Tibial nerve (tissue), 4 donors: ENCODE data around the gene GDF3. TPM values are rescaled to one million over a fixed set of nuclear protein-coding genes. Genes with fewer than 3 reads are reported as not detected.
A peak's percentile ranks its signal among the peaks of the same experiment; 100 is the strongest.
"Not testable (repeated sequence)": the region's sequence is repeated elsewhere in the genome, so short reads cannot be mapped to it uniquely, and the experiment has no call there.

ENCODE experiments used
- DNase-seq, 2 donors: peaks; one replicate each; pipeline ENCODE4 v3.0.0-alpha.2; 2019; ENCODE audit warnings: low spot score in 2 of 2
- H3K27ac ChIP-seq, 4 donors: fragments of 200-600 bp; sonication (generic) in 3 of 4; one replicate each; pipeline ENCODE4 v1.5.1; 2017 to 2019; ENCODE audit warnings: mild to moderate bottlenecking in 1 of 4
- H3K27me3 ChIP-seq, 2 donors: fragments of 200-600 bp; sonication (generic) in 1 of 2; one replicate each; pipeline versions ENCODE4 v1.5.1 to v1.6.0; 2017 to 2019
- H3K36me3 ChIP-seq, 3 donors: fragments of 200-600 bp; sonication (generic); one replicate each; pipeline ENCODE4 v1.5.1; 2018 to 2019
- H3K4me1 ChIP-seq, 4 donors: fragments of 200-600 bp; sonication (generic) in 3 of 4; one replicate each; pipeline ENCODE4 v1.5.1; 2017 to 2019
- H3K4me3 ChIP-seq, 4 donors: fragments of 200-600 bp; sonication (generic) in 3 of 4; one replicate each; pipeline ENCODE4 v1.5.1; 2017 to 2019; ENCODE audit warnings: mild to moderate bottlenecking in 1 of 4, moderate library complexity in 1 of 4
- H3K9me3 ChIP-seq, 4 donors: fragments of 200-600 bp; sonication (generic) in 3 of 4; one replicate each; pipeline ENCODE4 v1.5.1; 2017 to 2019
- EP300 ChIP-seq, 2 donors: sonication (generic); formaldehyde crosslinking; IDR thresholded peaks; one replicate each; pipeline ENCODE4 v1.6.1; 2017; ENCODE audit warnings: antibody characterized with exemption in 2 of 2, mild to moderate bottlenecking in 1 of 2
- POLR2A ChIP-seq, 2 donors: fragments of 450-650 bp; IDR thresholded peaks; one replicate each; pipeline ENCODE4 v1.6.1; 2017; ENCODE audit warnings: antibody characterized with exemption in 2 of 2, mild to moderate bottlenecking in 2 of 2, moderate library complexity in 2 of 2
- WGBS, 2 donors: methylation state at CpG; one replicate each; pipeline ENCODE4 v1.1.5; 2018; 5-methylcytosine and 5-hydroxymethylcytosine counted together
- total RNA-seq, 4 donors: library from RNA; depleted of rRNA; stranded (reverse); fragments of >200 nt; gene quantifications; one replicate each; pipeline ENCODE4 v1.1.0, GENCODE V29; 2016
- TF ChIP-seq, protein P1 (sequence below), 5 experiments: fragments of 200-600 bp in 3 of 5; fragments of 450-650 bp in 2 of 5; sonication (generic) in 3 of 5; IDR thresholded peaks; one replicate each; pipeline ENCODE4 v1.5.1; 2016 to 2019; ENCODE audit warnings: antibody characterized with exemption in 5 of 5, mild to moderate bottlenecking in 3 of 5, moderate library complexity in 2 of 5

The GDF3 gene
- total RNA-seq: not detected

DNA sequence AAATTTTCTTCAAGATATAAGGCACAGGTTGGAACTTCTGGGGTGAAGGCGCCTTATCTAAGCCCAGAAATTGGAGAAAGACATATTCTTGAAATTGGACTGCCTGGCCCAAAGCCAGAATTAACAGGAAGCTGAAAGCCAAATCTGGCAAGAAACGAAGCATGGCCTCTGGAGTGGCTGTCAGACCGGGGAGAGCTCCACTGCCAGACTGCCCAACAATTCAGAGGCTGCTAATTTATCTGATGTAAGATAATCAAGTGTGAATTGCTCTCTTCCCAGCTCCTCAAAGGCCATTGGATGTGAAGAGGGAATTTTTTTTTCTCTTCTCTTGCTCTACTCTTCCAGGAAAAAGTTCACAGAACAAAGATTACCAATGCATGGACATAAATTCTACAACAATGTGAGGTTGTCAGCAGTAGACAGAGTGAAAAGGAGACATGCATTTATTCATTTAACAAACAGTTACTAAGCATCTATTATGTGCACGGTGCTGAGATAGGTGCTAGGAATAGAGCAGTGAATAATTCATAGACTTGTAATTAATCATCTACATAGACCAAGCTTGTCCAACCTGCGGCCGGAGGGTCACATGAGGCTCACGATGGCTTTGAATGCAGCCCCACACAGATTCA lies at the start of gene GDF3:
GDF3 (minus strand) TSS at position 210 of the 632 bp plus-strand sequence; CDS start at position 163, 47 bp downstream.
- H3K36me3 ChIP-seq: no peaks in the 10 kb centered on the region
- H3K27me3 ChIP-seq: no peaks in the 10 kb centered on the region
- TF ChIP-seq POLR2A (IDR thresholded peaks at IDR 0.05) (no peak), EP300 (IDR thresholded peaks at IDR 0.05) (no peak)
- TF ChIP-seq, protein P1, sequence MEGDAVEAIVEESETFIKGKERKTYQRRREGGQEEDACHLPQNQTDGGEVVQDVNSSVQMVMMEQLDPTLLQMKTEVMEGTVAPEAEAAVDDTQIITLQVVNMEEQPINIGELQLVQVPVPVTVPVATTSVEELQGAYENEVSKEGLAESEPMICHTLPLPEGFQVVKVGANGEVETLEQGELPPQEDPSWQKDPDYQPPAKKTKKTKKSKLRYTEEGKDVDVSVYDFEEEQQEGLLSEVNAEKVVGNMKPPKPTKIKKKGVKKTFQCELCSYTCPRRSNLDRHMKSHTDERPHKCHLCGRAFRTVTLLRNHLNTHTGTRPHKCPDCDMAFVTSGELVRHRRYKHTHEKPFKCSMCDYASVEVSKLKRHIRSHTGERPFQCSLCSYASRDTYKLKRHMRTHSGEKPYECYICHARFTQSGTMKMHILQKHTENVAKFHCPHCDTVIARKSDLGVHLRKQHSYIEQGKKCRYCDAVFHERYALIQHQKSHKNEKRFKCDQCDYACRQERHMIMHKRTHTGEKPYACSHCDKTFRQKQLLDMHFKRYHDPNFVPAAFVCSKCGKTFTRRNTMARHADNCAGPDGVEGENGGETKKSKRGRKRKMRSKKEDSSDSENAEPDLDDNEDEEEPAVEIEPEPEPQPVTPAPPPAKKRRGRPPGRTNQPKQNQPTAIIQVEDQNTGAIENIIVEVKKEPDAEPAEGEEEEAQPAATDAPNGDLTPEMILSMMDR (IDR thresholded peaks at IDR 0.05): no peak

DNA sequence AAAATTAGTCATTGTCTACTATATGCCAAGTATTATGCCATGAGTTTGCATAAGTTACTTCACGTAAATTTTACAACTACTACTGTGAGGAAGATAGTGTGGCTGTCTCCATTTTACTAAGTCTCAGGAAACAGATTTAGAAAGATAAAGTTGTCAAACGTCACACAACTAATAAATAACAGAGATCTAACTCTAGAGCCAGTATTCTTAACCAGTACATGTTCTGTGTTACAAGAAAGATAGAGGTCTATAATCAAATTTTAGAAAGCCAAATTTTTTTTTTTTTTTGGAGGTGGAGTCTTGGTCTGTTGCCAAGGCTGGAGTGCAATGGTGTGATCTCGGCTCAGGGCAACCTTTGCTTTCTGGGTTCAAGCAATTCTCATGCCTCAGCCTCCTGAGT lies 37.4 kb upstream of the GDF3 start:
- no peaks in the 10 kb centered on the region for H3K4me1 ChIP-seq
- no peak overlapping the region for H3K27ac ChIP-seq
- no peaks in the 10 kb centered on the region for H3K36me3 ChIP-seq
- H3K27me3 ChIP-seq: no peaks in the 10 kb centered on the region
- H3K4me3 ChIP-seq: no peak overlapping the region
- no peak for DNase-seq
- WGBS, 2 donors: 55 to 68% methylated on average over 3 of the region's 3 CpGs
- TF ChIP-seq POLR2A (IDR thresholded peaks at IDR 0.05) (no peak), EP300 (IDR thresholded peaks at IDR 0.05) (no peak)
- TF ChIP-seq, protein P1 (IDR thresholded peaks at IDR 0.05): no peak
- H3K9me3 ChIP-seq: peaks cover 0 to 4% (median 0%) of the 10 kb centered on the region in 4 donors

More for the DNA sequence above, at the start of gene GDF3:
- Histone ChIP-seq H3K9me3 (no peaks in the 10 kb centered on the region), H3K27ac (no peak within 1 kb of the TSS), H3K4me3 (peak within 1 kb of the TSS in 1 of 4 donors; percentile 14), H3K4me1 (peaks cover 0 to 13% (median 2%) of the 10 kb centered on the region in 4 donors)
- WGBS, 2 donors: 46 to 47% methylated on average over 7 of the region's 7 CpGs
- DNase-seq: peak in 1 of 2 donors; percentile 15

DNA sequence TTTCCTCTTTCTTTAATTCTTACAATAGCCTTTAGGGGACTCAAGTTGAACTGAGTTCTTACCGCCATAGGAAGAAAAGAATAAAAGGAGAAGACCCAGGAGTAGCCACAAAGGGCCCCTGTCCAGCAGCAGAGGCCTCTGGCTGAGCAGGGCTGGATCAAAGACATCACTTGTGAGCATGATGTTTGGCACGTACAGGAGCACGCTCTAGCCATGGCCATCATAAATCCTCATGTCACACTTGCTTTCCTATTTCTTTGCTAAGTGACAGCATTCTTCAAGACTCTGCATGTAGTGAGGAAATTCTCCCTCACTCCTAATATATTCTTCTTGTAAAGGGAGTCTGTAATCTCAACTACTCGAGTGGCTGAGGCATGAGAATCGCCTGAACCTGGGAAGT lies 35.9 kb upstream of the GDF3 start:
- Histone ChIP-seq H3K4me3 (no peak overlapping the region), H3K27ac (no peak overlapping the region), H3K9me3 (peaks cover 0 to 4% (median 0%) of the 10 kb centered on the region in 4 donors), H3K27me3 (no peaks in the 10 kb centered on the region), H3K36me3 (no peaks in the 10 kb centered on the region), H3K4me1 (no peaks in the 10 kb centered on the region)
- 21 to 24% methylated on average over 5 of the region's 5 CpGs for WGBS, 2 donors
- no peak for TF ChIP-seq EP300 (IDR thresholded peaks at IDR 0.05)
- TF ChIP-seq, protein P1 (IDR thresholded peaks at IDR 0.05): no peak
- no peak for TF ChIP-seq POLR2A (IDR thresholded peaks at IDR 0.05)
- DNase-seq: no peak

DNA sequence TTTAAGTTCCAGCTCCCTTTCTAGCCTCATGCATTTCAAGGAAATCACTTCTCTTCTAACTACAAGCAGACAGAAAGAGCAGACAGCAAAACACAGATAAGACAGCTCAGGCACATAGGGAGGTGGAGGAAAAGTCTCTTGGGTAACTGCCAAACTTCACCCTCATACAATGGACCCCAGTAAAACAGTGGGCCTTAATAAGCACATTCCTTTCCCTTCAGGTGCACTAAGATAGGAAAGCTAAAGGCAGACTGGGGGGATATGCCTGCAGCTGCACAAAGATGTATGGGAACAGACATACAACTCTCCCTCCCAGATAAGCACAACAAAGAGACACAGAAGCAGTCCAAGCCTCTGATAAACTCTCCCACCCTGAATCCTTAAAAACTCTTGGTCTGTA lies 35.4 kb upstream of the GDF3 start:
- not testable (repeated sequence) for H3K27me3 ChIP-seq, DNase-seq, H3K4me1 ChIP-seq, H3K36me3 ChIP-seq, H3K9me3 ChIP-seq, H3K27ac ChIP-seq, H3K4me3 ChIP-seq

DNA sequence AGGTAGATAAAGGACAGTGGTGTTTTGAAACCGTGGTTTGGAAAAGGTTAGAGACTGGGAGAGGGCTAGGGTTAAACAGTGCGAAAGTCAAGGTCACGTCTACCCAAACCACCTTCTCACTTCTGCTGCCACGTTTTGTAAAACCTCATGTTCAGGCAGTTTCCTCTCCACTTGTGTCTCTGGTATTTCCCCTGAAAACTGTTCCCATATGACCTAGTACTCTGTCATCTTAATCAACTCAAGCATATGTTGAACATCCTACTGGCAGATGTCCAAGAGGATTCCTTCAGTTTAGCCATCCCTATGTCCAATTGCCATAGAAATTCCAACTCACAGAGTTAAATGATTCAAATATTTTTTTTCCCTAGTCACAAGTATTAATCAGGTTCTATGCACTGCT lies 34.2 kb upstream of the GDF3 start:
- Histone ChIP-seq H3K27me3 (no peaks in the 10 kb centered on the region), H3K27ac (no peak overlapping the region), H3K4me3 (no peak overlapping the region), H3K36me3 (no peaks in the 10 kb centered on the region), H3K9me3 (peaks cover 0 to 4% (median 0%) of the 10 kb centered on the region in 4 donors), H3K4me1 (no peaks in the 10 kb centered on the region)
- TF ChIP-seq POLR2A (IDR thresholded peaks at IDR 0.05): no peak
- TF ChIP-seq EP300 (IDR thresholded peaks at IDR 0.05): no peak
- TF ChIP-seq, protein P1 (IDR thresholded peaks at IDR 0.05): no peak
- no peak for DNase-seq
- 51 to 54% methylated on average over 4 of the region's 4 CpGs for WGBS, 2 donors
